Activated T-helper 17 cell treated with anti-CD3 and anti-CD28 coated beads, Interleukin-2, amount 50 U/mL, for 72 hours (primary cell): Measurements from ENCODE around the gene RCN2. TPM values are rescaled to one million over a fixed set of nuclear protein-coding genes. Genes with fewer than 3 reads are reported as not detected.
"Not testable (repeated sequence)": the region's sequence is repeated elsewhere in the genome, so short reads cannot be mapped to it uniquely, and the experiment has no call there.

Experiments
- ATAC-seq: fragments of 150-1000 bp; cut with Tn5 transposase; replicated peaks from 2 replicates; pipeline ENCODE4 v1.10.0; 2021; ENCODE audit warnings: mild to moderate bottlenecking, moderate library complexity
- H3K27ac Mint-ChIP-seq: one replicate; pipeline ENCODE4 v1.8.0; 2022; ENCODE audit warnings: mixed read lengths
- H3K27me3 Mint-ChIP-seq: one replicate; pipeline ENCODE4 v1.8.0; 2022; ENCODE audit warnings: mixed read lengths
- H3K36me3 Mint-ChIP-seq: one replicate; pipeline ENCODE4 v1.8.0; 2022; ENCODE audit warnings: low read depth, mild to moderate bottlenecking, mixed read lengths
- H3K4me1 Mint-ChIP-seq: one replicate; pipeline ENCODE4 v1.8.0; 2022; ENCODE audit warnings: mixed read lengths
- H3K4me3 Mint-ChIP-seq: one replicate; pipeline ENCODE4 v1.8.0; 2022; ENCODE audit warnings: mild to moderate bottlenecking, mixed read lengths
- H3K9me3 Mint-ChIP-seq: one replicate; pipeline ENCODE4 v1.8.0; 2022; ENCODE audit warnings: mixed read lengths
- total RNA-seq, 2 donors: library from RNA; stranded (reverse); gene quantifications; one replicate each; pipeline ENCODE4 v1.2.3, GENCODE V29; 2022

RCN2 gene
- total RNA-seq, 2 donors from 2014 or later: 18.1 to 27.5 TPM

GRCh38 chr15:76947454-76947853 lies 15.9 kb downstream of the RCN2 start:
- Mint-ChIP-seq H3K4me1 (peaks cover 9% of the 10 kb centered on the region), H3K4me3 (no peak overlapping the region), H3K27me3 (no peaks in the 10 kb centered on the region), H3K9me3 (no peaks in the 10 kb centered on the region), H3K27ac (no peak overlapping the region), H3K36me3 (peaks cover 65% of the 10 kb centered on the region)
- ATAC-seq: no peak

- Mint-ChIP-seq H3K27me3 (no peaks in the 10 kb centered on the region), H3K9me3 (no peaks in the 10 kb centered on the region), H3K4me1 (peaks cover 3% of the 10 kb centered on the region), H3K36me3 (peaks cover 42% of the 10 kb centered on the region), H3K27ac (no peak overlapping the region), H3K4me3 (no peak overlapping the region)
- peak; percentile 24 for ATAC-seq
Observed at GRCh38 chr15:76951220-76951619, 19.7 kb downstream of the RCN2 start.

- no peaks in the 10 kb centered on the region for H3K27me3 Mint-ChIP-seq
- no peaks in the 10 kb centered on the region for H3K9me3 Mint-ChIP-seq
- ATAC-seq: no peak
- peaks cover 17% of the 10 kb centered on the region for H3K36me3 Mint-ChIP-seq
- no peak overlapping the region for H3K27ac Mint-ChIP-seq
- H3K4me1 Mint-ChIP-seq: peaks cover 3% of the 10 kb centered on the region
- no peak overlapping the region for H3K4me3 Mint-ChIP-seq
Observed at GRCh38 chr15:76953913-76954312, 22.4 kb downstream of the RCN2 start.

- no peak overlapping the region for H3K4me3 Mint-ChIP-seq
Observed at GRCh38 chr15:76954744-76955143, 23.2 kb downstream of the RCN2 start.

GRCh38 chr15:76961268-76962011 lies 29.9 kb downstream of the RCN2 start:
- Mint-ChIP-seq H3K4me1 (no peaks in the 10 kb centered on the region), H3K4me3 (no peak overlapping the region), H3K9me3 (no peaks in the 10 kb centered on the region), H3K36me3 (no peaks in the 10 kb centered on the region), H3K27me3 (peaks cover 10% of the 10 kb centered on the region), H3K27ac (no peak overlapping the region)
- no peak for ATAC-seq

More at GRCh38 chr15:76954744-76955143, 23.2 kb downstream of the RCN2 start:
- no peak overlapping the region for H3K27ac Mint-ChIP-seq
- ATAC-seq: no peak
- no peaks in the 10 kb centered on the region for H3K27me3 Mint-ChIP-seq
- H3K4me1 Mint-ChIP-seq: peaks cover 3% of the 10 kb centered on the region
- H3K9me3 Mint-ChIP-seq: no peaks in the 10 kb centered on the region
- H3K36me3 Mint-ChIP-seq: peaks cover 13% of the 10 kb centered on the region

- Mint-ChIP-seq H3K4me1 (no peaks in the 10 kb centered on the region), H3K36me3 (no peaks in the 10 kb centered on the region), H3K27ac (no peak overlapping the region), H3K9me3 (no peaks in the 10 kb centered on the region), H3K27me3 (peaks cover 10% of the 10 kb centered on the region), H3K4me3 (no peak overlapping the region)
- no peak for ATAC-seq
Observed at GRCh38 chr15:76962337-76963013, 30.9 kb downstream of the RCN2 start.

- H3K4me1 Mint-ChIP-seq: no peaks in the 10 kb centered on the region
- H3K4me3 Mint-ChIP-seq: no peak overlapping the region
- H3K9me3 Mint-ChIP-seq: no peaks in the 10 kb centered on the region
- no peak for ATAC-seq
- no peaks in the 10 kb centered on the region for H3K36me3 Mint-ChIP-seq
- H3K27me3 Mint-ChIP-seq: peaks cover 10% of the 10 kb centered on the region
- H3K27ac Mint-ChIP-seq: no peak overlapping the region
Observed at GRCh38 chr15:76963596-76963995, 32.0 kb downstream of the RCN2 start.

GRCh38 chr15:76964157-76964556 lies 32.6 kb downstream of the RCN2 start:
- no peak overlapping the region for H3K4me3 Mint-ChIP-seq
- H3K27ac Mint-ChIP-seq: no peak overlapping the region
- no peaks in the 10 kb centered on the region for H3K4me1 Mint-ChIP-seq
- H3K27me3 Mint-ChIP-seq: peaks cover 10% of the 10 kb centered on the region
- ATAC-seq: no peak
- H3K9me3 Mint-ChIP-seq: no peaks in the 10 kb centered on the region
- H3K36me3 Mint-ChIP-seq: no peaks in the 10 kb centered on the region

- H3K36me3 Mint-ChIP-seq, ATAC-seq, H3K4me3 Mint-ChIP-seq, H3K27ac Mint-ChIP-seq, H3K4me1 Mint-ChIP-seq, H3K9me3 Mint-ChIP-seq: not testable (repeated sequence)
- H3K27me3 Mint-ChIP-seq: peaks cover 10% of the 10 kb centered on the region
Observed at GRCh38 chr15:76966051-76966450, 34.5 kb downstream of the RCN2 start.

- Mint-ChIP-seq H3K36me3 (no peaks in the 10 kb centered on the region), H3K27me3 (peaks cover 10% of the 10 kb centered on the region), H3K27ac (no peak overlapping the region), H3K4me1 (no peaks in the 10 kb centered on the region), H3K4me3 (no peak overlapping the region), H3K9me3 (no peaks in the 10 kb centered on the region)
- ATAC-seq: no peak
Observed at GRCh38 chr15:76967067-76967466, 35.5 kb downstream of the RCN2 start.

GRCh38 chr15:76968306-76968705 lies 36.8 kb downstream of the RCN2 start:
- no peaks in the 10 kb centered on the region for H3K9me3 Mint-ChIP-seq
- H3K4me3 Mint-ChIP-seq: no peak overlapping the region
- ATAC-seq: no peak
- peaks cover 5% of the 10 kb centered on the region for H3K27me3 Mint-ChIP-seq
- H3K4me1 Mint-ChIP-seq: no peaks in the 10 kb centered on the region
- H3K27ac Mint-ChIP-seq: no peak overlapping the region
- H3K36me3 Mint-ChIP-seq: no peaks in the 10 kb centered on the region

- Mint-ChIP-seq H3K36me3 (no peaks in the 10 kb centered on the region), H3K4me1 (peaks cover 5% of the 10 kb centered on the region), H3K27me3 (no peaks in the 10 kb centered on the region), H3K27ac (no peak overlapping the region), H3K4me3 (no peak overlapping the region), H3K9me3 (no peaks in the 10 kb centered on the region)
- peak; percentile 17 for ATAC-seq
Observed at GRCh38 chr15:76972389-76973361, 41.1 kb downstream of the RCN2 start.

- H3K27ac Mint-ChIP-seq: peak overlapping the region; percentile 76
- no peak overlapping the region for H3K4me3 Mint-ChIP-seq
- no peaks in the 10 kb centered on the region for H3K9me3 Mint-ChIP-seq
- peaks cover 5% of the 10 kb centered on the region for H3K4me1 Mint-ChIP-seq
- ATAC-seq: peak; percentile 66
- H3K27me3 Mint-ChIP-seq: no peaks in the 10 kb centered on the region
- no peaks in the 10 kb centered on the region for H3K36me3 Mint-ChIP-seq
Observed at GRCh38 chr15:76973362-76973743, 41.8 kb downstream of the RCN2 start.

- no peaks in the 10 kb centered on the region for H3K9me3 Mint-ChIP-seq
- H3K36me3 Mint-ChIP-seq: no peaks in the 10 kb centered on the region
- no peak for ATAC-seq
- no peaks in the 10 kb centered on the region for H3K27me3 Mint-ChIP-seq
- peaks cover 5% of the 10 kb centered on the region for H3K4me1 Mint-ChIP-seq
- peak overlapping the region; percentile 76 for H3K27ac Mint-ChIP-seq
- no peak overlapping the region for H3K4me3 Mint-ChIP-seq
Observed at GRCh38 chr15:76973906-76974305, 42.4 kb downstream of the RCN2 start.
